NCI-H1417 (cell line): ENCODE data around the gene KLHL35.
"Not testable (repeated sequence)": the region's sequence is repeated elsewhere in the genome, so short reads cannot be mapped to it uniquely, and the experiment has no call there.

Experiments used
- DNase-seq, 3 experiments: peaks; one replicate each; lab custom pipeline; 2025; lab: John Stamatoyannopoulos, UW

Gene KLHL35

DNA sequence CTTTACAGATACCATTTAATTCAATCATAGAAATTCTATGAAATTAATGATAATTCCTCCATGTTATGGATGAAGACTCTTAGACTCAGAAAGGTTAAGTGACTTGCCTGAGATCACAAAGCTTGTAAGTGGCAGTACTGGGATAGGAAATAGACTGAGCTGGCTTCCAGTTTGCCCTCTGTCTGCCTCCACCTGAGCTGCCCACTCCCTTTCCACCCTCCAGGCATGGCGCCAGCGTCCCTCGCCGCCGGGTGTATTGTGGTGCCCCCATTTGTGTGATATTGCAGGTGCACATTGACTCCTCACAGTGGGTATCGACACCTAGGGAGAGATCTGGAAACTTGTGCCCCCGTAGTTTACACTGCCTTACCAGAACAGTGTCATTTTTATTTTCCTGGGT lies 43.1 kb downstream of the KLHL35 start:
- DNase-seq: no peak

DNA sequence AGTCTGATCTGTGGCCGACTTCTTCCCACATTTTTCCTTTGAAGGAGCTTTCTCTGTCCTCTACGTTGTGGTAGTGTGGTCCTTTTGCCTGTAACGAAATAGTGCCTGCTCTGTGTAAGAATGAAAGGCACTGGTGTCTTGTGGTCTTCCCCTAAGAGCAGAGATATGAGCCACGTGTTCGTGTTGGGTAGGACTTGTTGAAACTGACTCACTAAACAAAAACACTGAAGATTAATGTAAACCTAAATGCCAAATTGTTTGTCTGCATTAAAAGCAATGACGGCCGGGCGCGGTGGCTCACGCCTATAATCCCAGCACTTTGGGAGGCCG lies 43.8 kb downstream of the KLHL35 start:
- no peak for DNase-seq

DNA sequence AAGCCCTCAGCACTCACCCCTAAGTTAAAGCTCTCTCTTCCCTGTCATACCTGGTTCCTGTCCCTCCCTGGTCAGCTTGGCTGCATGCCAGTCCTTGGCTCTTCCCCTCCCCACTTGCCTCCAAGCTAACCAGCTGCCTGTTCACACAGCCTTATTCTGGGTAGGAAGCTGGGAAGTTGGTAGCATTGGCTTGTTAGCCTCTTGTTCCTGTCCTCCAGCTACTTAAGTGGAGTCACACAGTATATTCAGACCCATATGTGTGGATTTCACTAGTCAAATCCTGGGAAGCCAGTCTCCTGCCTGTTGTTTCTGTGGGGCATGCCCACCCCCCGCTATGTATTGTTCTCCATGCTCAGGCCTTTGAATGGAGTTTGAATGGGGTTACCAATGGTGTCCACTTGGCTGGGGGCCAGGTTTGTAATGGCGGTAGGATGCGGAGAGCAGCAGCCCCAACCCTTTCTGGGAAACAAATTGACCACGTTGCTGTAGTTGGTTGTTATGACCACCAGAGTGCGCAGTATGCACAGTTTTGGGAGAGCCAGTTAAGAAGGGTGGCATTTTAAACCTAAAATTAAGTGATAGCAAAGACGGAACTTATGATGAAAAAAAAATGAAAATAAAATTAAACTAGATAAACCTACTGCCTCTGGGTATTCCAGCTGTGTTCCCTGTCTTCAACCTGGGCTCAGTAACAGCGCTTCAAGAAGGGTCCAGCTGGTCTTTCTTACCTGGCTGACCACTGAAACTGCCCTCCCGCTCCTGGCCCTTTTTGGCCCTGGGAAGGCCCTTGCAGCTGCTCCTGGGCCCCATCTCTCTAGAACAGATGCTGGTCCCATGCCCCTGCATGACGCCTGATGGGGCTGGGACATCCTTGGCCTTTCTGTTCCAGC lies 44.4 kb downstream of the KLHL35 start:
- peak; percentile 85 to 95 (median 85) for DNase-seq

DNA sequence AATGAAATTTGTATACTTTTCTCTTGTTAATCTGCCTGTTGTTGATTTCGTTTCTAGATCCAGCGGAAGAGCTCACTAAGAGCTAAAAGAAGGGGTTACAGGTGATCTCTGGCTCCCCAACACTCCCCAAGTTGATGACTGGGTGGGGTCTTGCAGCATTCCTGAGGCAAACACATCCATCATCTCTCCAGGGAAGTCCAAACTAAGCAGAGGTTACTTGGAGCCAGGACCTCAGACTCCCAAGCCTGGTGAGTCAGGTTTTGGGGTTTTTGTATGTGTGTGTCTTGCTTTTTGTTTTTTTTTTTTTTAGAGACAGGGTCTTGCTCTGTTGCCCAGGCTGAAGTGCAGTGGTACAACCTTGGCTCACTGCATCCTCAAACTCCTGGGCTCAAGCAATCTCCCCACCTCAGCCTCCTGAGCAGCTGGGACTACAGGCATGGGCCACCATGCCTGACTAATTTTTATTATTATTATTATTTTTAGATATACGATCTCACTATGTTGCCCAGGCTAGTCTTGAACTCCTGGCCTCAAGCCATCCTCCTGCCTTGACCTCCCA lies 45.2 kb downstream of the KLHL35 start:
- DNase-seq: no peak

DNA sequence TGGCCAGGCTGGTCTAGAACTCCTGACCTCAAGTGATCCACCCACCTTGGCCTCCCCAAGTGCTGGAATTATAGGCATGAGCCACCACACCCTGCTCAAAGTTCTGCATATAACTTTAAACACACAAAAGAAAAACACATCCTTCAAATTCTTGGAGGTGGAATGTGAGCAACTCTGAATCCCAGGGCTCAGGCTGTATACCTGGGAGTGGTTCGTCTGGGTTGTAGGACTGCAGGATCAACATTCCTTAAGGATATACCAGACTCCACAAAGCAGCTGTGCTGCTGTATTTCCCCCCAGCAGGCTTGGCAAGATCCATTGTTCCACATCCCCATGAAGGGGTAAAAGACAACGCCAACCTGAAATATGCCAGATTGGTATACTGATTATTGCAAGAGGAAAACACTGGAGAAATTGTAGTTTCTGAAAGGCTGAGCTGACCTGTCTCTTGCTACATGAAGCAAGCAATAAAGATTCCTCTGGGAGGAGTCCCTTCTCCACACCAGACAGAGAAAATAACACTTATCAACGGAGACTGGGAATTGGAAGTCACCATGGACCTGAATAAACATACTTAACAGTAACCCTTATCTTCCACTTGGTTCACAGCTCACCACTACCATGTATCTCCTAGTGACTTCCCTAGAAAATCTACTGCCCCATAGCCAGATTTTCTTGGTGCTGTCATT lies 45.9 kb downstream of the KLHL35 start:
- peak in 2 of 3 experiments; percentile 12 to 34 for DNase-seq

DNA sequence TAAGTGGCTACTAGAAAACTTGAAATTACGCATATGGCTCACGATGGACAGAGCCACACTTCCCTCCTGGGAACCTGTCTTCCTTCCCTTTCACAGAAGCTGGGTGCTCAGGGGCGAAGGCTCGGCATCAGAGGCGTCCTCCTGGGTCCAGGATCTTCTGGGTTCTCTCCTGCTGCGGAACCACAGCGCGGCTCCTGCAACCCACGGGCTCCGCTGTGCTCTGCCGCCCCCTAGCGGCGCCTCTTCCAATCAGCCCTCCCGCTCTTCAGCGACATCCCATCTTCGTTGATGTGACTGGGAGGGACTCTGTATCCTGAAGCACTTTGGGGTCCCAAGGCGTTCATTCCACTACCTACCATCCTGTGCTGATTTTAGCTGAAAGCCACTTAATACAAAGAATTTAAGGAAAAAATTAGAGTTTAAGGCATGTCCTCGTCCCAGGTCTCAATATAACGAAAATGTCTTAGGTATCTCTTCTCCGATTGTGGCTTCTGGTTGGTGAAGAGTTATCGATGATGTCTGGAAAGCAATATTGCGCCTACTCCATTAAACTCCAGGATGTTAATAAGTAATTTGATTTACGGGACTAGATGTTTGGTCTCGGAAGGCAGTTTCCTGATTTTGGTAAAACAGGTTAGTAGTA lies 48.4 kb downstream of the KLHL35 start:
- DNase-seq: peak; percentile 70 to 82 (median 79)

DNA sequence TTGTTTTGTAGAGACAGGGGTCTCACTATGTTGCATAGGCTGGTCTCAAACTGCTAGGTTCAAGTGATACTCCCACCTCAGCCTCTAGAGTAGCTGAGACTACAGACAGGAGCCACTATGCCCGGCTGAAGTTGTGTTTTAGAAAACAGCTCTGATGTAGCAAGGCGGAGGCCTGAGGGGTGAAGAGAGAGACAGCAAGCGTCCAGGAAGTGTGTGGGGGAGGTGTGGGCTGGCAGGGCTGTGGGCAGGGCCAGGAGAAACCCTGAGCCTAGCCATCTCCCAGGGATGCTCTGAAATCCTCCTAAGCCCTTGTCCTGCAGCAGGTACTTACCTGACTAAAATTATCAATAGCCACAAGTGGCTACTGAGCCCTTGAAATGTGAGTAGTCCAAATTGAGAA lies 49.8 kb downstream of the KLHL35 start:
- peak in 1 of 3 experiments; percentile 15 for DNase-seq

DNA sequence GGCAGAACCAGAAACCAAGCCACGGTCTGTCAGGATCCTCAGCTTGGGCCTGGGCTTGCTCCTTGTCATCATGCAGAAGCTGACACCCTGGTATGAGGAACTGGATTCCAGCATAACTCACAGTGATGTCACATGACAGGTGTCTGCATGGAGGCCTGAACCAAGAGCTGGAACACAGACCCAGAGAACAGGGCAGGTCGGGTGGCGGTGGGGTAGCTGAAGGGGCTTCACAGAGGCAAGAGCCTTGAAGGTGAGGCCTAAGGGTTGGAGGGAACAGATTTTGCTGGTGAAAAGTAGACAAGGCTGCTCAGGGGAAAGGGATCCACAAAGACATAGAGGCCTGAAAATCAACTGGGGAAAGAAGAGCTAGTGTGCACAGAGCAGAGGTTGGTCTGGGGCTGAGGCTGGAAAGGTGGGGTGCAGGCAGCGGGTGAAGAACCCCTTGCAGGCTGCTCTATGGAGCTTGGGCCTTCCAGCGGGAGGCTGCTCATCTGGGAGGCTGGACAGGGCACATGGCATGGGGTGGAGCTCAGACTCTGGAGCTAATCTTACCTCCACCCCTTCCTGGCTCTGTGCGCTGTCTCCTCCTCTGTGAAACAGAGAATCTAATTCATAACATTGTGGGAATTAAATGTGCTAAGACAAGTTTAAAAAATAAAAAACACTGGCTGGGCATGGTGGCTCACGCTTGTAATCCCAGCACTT lies 52.1 kb downstream of the KLHL35 start:
- DNase-seq: no peak

DNA sequence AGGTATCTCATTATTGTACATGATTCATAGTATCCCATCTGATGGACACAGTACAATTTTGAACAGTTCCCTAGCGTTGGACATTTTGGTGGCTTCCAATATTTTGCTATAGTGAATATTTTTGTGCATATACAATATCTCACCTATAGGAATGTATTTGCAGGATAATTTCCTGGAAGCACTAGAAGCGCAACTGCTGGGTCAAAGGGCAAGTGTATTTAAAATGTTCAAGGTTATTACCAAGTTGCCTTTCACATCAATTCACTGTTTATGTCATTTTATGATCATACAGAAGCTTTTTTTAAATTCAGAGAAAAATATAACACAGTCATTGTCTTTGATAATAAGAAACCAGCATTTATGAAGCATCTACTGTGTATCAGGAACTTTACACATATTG lies 52.8 kb downstream of the KLHL35 start:
- no peak for DNase-seq

DNA sequence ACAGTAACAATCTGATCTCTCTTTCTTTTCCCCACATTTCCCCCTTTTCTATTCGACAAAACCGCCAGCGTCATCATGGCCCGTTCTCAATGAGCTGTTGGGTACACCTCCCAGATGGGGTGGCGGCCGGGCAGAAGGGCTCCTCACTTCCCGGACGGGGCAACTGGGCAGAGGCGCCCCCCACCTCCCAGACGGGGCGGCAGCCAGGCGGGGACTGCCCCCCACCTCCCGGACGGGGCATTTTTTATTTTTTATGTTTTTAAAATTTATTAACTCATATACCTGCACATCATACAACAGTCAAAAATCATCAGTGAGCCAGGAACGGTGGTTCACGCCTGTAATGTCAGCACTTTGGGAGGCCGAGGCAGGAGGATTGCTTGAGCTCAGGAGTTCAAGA lies 54.2 kb downstream of the KLHL35 start:
- DNase-seq: not testable (repeated sequence)

DNA sequence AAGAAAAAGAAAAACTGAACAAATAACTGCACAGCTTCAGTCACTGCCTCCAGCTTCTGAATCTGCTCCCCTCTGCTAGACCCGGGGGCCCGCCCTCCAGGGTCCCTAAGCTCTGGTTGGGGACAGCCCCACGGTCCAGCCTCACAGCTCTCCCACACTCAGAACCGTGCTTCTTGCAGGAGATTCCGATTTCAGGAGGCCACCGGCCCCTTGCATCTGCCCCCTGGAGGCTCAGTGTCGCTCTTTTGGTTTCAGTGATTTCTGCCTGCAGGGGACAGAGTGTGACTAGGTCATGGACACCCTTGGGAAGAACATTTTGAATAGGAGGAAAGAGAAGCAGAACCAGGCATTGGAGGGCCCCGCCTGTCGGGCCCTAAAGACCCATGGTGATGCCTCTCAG lies 56.8 kb downstream of the KLHL35 start:
- DNase-seq: no peak

DNA sequence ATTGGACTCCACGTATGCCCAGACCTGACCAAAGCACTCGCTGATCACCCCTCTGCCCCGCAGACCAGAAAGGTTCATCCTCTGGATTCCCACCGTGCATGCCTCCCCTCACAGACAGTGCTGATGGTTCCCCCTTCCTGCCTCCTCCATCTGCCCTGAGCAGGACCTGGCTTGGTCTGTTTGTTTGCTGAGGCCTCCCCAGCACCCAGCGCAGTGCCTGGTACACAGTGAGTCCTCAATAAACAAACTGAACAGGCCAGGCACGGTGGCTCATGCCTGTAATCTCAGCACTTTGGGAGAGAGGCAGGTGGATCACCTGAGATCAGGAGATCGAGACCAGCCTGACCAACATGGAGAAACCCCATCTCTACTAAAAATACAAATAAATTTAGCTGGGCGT lies 57.4 kb downstream of the KLHL35 start:
- no peak for DNase-seq

DNA sequence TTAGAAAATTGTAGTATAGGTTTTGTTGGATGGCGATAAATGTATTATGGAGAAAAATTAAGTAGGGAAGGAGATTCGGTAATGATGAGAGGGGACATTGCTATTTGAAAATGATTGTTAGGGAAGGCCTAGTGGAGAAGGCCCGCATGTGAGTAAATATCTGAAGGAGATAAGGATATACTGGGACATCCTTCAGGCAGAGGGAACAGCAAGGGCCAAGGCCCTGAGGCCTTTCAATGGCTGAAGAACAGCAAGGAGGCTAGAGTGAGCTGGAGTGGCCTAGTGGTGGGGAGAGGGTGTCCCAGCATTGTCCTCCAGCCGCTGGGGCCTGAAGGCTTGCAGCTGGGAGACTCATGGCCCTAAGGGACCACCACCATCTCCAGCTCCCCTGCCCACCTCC lies 58.4 kb downstream of the KLHL35 start:
- DNase-seq: no peak

DNA sequence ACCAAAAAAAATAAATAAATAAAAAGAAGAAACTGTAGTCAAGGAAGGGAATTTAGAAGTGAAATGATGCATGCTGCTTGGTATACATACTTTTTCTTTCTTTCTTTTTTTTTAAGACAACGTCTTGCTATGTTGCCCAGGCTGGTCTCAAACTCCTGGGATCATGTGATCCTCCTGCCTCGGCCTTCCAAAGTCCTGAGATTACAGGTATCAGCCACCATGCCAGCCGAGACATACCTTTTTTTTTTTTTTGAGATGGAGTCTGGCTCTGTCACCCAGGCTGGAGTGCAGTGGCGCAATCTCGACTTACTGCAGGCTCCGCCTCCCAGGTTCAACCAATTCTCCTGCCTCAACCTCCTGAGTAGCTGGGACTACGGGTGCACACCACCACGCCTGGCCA lies 59.8 kb downstream of the KLHL35 start:
- no peak for DNase-seq
